HG02970 (cell line): ENCODE results near the gene GPBP1L1.
"Not testable (repeated sequence)": the region's sequence is repeated elsewhere in the genome, so short reads cannot be mapped to it uniquely, and the experiment has no call there.

Experiments used
- ATAC-seq: cut with Tn5 transposase; IDR thresholded peaks from one replicate; pipeline ENCODE4 v1.9.1; 2021; ENCODE audit warnings: mild to moderate bottlenecking, moderate library complexity, moderate number of reproducible peaks; ENCODE audit not compliant: unreplicated experiment, low FRiP score

Gene GPBP1L1

DNA sequence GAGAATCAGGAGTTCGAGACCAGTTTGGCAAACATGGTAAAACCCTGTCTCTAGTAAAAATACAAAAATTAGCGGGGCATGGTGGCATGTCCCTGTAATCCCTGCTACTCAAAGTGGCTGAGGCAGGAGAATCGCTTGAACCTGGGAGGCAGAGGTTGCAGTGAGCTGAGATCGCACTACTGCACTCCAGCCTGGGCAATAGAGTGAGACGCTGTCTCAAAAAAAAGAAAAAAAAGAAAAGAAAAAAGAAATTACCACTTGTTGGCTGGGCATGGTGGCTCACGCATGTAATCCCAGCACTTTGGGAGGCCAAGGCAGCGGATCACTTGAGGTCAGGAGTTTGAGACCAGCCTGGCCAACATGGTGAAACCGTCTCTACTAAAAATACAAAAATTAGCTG, 89.6 kb downstream of the GPBP1L1 start:
- ATAC-seq = not testable (repeated sequence)

DNA sequence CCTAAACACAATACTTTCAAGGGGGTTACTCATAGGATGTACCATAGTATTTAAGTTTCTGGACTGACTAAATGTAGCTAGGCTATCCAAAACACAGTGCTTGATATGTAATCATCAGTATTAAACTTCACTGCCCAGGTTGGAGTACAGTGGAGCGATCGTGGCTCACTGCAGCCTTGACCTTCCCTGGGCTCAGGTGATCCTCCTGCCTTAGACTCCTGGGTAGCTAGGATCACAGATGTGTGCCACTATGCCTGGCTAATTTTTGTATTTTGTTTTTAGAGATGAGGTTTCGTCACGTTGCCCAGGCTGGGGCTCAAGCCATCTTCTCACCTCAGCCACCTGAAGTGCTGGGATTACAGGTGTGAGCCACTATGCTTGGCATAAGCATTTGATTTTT, 91.9 kb downstream of the GPBP1L1 start:
- no peak for ATAC-seq

DNA sequence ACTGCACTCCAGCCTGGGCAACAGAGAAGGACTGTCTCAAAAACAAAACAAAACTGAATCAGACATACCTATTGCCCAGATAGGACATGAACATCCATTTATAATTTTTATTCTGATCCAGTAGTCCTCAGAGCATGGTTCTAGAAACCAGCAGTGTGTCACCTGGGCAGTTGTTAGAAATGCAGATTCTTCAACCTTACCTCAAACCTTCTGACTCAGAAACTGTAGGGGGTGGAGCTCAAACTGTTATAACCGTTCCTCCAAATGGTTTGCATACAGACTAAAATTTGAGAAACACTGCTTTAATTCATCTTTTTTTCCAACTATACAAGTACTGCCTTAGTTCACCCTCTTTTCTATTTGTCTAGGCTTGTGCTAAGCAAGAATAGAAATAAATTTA, 96.5 kb downstream of the GPBP1L1 start:
- no peak for ATAC-seq

DNA sequence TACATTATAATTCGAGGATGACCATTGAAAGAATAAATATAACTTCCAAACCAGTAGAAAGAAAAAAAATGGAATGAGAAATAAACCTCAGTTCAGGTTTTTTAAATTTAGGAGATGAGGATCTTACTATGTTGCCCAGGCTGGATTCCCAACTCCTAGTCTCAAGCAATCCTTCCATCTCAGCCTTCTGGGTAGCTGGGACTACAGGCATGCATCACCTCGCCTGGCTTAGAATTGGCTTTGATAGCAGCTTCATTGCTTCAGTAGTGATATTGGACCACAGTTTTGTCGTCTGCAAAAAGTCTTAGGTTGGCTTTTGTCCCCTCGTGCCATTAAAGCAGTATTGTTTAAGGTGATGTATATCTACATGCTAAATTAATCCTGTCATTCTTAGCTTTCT, 99.6 kb downstream of the GPBP1L1 start:
- ATAC-seq = no peak

DNA sequence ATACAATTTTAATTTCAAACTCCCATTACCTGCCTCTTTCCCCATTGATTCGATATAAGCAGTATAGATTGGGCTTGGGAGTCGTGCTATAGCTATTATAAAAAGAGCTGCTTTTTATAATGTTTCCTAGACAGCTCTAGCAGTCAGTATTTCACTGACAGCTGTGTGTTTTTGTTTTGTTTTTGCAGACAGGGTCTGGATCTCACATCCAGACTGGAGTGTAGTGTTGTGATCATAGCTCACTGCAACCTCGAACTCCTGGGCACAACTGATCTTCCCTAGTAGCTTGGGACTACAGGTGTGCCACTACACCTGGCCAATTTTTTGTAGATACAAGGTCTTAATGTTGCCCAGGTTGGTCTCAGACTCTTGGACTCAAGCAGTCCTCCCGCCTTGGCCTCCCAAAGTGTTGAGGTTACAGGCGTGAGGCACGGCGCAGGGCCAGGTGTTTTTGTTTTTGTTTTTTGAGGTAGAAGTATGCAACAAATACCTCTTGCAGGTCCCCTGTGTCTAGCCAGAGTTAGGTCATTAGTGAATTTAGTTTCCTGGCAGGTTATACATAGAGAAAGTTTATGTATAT, 100.7 kb downstream of the GPBP1L1 start:
- no peak for ATAC-seq

DNA sequence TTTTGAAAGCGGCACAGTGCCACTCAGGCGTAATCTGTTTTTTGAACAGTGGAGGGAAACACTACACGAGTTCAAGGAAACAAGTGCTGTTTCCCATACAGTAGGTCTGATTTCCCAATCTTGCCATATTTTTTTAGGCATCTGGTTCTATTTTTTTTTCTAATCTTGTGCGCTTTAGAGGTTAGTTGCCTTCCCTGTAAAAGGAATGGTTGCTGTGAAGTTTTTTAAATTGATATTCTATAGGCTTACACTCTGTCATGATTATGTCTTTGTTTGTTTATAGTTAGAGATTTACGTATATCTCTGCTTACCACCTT, 101.3 kb downstream of the GPBP1L1 start:
- ATAC-seq = no peak

DNA sequence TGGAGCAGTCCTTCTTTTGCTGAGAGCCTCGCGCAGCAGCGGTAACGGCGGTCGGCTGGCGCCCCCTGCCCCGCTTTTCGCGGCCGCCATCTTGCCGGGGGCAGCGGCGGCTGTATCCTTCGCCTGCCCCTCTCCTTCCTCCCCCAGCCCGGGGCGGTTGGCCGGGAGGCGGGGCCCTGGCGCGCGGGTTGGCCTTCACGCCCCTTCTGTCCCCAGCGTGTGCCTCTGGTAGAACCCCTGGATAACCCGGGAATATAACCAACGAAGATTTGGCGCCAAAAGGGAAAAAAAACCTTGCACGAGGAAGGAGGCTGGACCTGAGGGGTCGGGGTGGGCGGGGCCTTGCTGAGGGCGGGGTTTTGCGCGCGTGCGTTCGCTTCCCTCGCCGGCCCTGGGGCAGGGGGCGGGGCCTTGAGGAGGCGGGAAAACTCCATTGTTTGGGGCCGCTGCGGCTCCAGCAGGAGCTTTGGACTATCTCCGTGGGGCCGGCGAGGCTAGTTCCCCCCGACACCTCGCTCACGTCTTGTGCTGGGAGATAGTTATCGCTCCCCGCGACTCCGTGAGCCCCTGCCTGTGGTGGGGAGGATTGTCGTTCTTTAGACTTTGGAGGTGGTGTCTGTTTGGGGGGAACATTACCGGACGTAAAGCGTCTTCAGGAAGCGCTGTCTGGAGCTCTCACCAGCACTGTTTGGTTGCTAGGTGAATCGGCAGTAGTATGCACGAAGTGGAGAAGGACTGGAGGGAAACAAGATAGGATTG, 101.8 kb downstream of the GPBP1L1 start:
- peak; percentile 27 for ATAC-seq

DNA sequence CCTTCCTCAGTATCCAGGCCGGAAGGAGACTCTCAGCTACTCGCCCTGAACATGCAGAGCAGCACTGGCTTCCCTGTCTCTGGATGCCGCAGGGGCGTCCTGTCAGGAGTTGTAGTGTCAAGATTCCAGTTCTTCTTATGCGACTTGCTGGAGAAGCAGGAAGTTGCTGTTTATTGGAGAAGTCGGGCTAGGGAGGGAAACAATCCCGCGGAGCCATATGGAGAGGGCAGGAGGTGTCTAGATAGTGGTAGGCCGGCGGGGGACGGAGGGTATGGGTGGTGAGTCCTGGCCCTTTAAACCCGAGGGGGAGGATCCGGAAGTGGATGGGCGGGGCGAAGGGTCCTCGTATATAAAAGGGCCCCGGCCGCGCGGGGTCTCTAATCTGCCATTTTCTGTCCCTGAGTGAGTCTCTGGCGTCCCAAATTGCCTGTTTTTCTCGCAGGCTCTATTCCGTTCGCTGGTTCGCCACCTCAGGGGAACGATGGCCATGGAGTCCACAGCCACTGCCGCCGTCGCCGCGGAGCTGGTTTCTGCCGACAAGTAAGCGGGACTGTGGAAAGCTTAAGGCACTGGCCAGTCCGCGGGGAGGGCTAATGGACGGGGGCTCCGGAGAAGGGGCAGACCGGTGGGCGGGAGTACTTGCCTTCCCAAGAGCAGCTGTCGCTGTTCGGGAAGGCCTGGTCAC, 102.5 kb downstream of the GPBP1L1 start, which contains the start of gene NASP:
TSS of gene NASP (plus strand) at position 376 of the 685 bp plus-strand sequence. CDS start at position 482, 106 bp downstream.
- ATAC-seq = peak; percentile 52

DNA sequence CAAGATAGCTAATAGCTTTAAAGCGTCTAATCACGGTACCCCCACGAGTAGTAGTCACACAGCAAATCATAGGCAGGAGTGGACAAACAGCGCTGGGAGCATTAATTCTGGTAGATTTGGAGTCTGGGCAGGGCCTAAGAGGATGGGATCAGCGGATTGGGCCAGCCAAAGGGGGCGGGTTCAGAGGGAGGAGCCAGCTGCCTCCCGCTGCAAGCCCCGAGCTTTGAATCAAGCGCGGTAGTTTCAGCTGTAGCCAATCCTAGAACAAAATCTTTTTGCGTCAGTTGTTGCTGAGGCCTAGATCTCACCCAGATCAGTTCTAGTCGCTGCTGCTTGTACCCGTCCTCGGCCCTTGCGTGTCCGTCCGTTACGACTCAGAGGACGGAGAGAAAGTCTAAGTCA, 103.1 kb downstream of the GPBP1L1 start:
- peak; percentile 60 for ATAC-seq
